ENCODE data around the gene PARS2. TPM values are rescaled to one million over a fixed set of nuclear protein-coding genes. Genes with fewer than 3 reads are reported as not detected.
"Not testable (repeated sequence)": the region's sequence is repeated elsewhere in the genome, so short reads cannot be mapped to it uniquely, and the experiment has no call there.

Gene PARS2
- total RNA-seq, 2 donors from 2014 or later = 12.0 to 12.2 TPM

DNA sequence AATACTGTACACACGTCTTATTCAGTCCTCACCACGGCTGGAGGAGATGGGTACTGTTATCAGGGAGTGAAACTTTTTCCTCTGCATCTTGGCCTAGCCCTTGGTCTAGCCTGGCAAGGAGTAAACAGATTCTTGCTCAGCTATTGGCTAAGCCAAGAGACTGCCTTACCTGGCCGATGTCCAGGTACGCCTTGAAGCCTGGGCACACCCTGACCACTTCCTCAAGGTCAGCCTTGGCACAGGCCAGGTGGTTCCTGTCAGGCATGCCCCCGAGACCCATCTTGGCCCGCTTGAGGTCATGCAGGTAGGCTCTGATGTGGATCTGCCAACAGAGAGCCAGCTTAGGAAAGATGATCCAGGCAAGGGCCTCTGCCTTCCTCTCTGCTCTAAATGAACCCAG, 17.8 kb upstream of the PARS2 start:
- intact Hi-C loops (cut with DNase I) = no loop called here
- TF ChIP-seq, protein P1, sequence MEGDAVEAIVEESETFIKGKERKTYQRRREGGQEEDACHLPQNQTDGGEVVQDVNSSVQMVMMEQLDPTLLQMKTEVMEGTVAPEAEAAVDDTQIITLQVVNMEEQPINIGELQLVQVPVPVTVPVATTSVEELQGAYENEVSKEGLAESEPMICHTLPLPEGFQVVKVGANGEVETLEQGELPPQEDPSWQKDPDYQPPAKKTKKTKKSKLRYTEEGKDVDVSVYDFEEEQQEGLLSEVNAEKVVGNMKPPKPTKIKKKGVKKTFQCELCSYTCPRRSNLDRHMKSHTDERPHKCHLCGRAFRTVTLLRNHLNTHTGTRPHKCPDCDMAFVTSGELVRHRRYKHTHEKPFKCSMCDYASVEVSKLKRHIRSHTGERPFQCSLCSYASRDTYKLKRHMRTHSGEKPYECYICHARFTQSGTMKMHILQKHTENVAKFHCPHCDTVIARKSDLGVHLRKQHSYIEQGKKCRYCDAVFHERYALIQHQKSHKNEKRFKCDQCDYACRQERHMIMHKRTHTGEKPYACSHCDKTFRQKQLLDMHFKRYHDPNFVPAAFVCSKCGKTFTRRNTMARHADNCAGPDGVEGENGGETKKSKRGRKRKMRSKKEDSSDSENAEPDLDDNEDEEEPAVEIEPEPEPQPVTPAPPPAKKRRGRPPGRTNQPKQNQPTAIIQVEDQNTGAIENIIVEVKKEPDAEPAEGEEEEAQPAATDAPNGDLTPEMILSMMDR (IDR thresholded peaks at IDR 0.05) = no peak
- TF ChIP-seq POLR2A (IDR thresholded peaks at IDR 0.05) (no peak), POLR2AphosphoS5 (IDR thresholded peaks at IDR 0.05) (no peak)
- H3K27ac ChIP-seq = no peak overlapping the region

DNA sequence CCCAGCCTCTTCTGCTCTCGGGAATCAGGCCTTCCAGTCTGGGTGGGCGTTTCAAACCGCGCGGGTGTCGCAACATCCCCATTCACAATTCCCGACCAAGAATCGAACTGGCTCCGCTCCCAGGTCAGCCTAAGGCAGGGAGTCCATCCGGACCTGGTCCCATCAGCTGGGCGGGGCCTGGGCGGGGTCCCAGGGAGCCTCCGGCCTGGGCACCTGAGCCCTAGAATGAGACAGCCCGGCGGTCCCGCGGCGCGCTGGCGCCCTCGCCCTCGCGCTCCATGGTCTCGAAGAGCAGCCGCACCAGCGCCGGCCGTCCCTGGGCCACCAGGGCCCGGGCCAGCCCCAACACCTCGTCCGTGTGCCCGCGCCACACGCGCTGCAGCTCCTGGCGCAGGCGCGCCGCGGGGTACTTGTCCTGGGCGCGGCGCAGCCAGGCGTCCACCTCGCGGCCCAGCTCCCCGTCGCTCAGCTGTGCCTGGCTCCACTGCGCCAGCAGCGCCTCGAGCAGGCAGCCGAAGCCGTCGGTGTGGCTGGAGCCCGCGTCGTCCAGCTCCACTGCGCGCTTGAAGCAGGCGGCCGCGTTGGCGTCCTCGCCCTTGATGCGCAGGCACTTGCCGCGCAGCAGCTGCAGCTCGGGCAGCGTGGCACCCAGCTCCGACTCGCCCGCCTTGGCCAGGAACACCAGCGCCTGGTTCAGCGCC, 16.9 kb upstream of the PARS2 start:
- no peaks in the 10 kb centered on the region for H3K4me1 ChIP-seq (replicated peaks)
- no peak overlapping the region for H3K4me3 ChIP-seq
- 42% methylated on average over 57 of the region's 74 CpGs for WGBS
- no peaks in the 10 kb centered on the region for H3K9me3 ChIP-seq
- H3K27ac ChIP-seq = no peak overlapping the region
- no peak for TF ChIP-seq POLR2A (IDR thresholded peaks at IDR 0.05)
- TF ChIP-seq, protein P1 (IDR thresholded peaks at IDR 0.05) = no peak
- no peak for TF ChIP-seq POLR2AphosphoS5 (IDR thresholded peaks at IDR 0.05)
- H3K36me3 ChIP-seq = no peaks in the 10 kb centered on the region
- no peak for DNase-seq (ENCODE audit: low spot score)
- no peaks in the 10 kb centered on the region for H3K27me3 ChIP-seq (replicated peaks; ENCODE audit: insufficient read depth)
- intact Hi-C loops (cut with DNase I) = no loop called here

More for the DNA sequence above, 17.8 kb upstream of the PARS2 start:
- DNase-seq (ENCODE audit: low spot score) = no peak
- H3K9me3 ChIP-seq = no peaks in the 10 kb centered on the region
- no peaks in the 10 kb centered on the region for H3K36me3 ChIP-seq
- no peaks in the 10 kb centered on the region for H3K27me3 ChIP-seq (replicated peaks; ENCODE audit: insufficient read depth)
- H3K4me3 ChIP-seq = no peak overlapping the region
- H3K4me1 ChIP-seq (replicated peaks) = no peaks in the 10 kb centered on the region
- 90% methylated on average over 6 of the region's 6 CpGs for WGBS

DNA sequence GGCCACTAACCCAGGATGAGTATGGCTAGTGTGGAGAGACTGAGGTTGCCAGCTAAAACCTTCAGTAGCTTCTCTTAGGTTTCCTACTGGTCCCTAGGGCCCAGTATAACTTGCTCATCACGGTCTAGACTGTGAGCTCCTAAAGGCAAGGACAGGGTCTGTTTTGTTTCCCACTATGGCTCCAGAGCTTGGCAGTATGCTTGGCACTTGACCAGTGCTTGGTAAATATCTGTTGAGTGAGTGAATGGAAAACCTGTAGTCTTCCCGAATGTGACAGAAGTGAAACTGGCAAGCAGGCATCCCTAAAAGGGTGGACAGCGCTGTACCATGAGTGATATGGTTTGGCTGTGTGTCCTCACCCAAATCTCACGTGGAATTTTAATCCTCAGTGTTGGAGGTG, 13.1 kb upstream of the PARS2 start:
- Histone ChIP-seq H3K4me1 (replicated peaks) (no peaks in the 10 kb centered on the region), H3K36me3 (no peaks in the 10 kb centered on the region), H3K9me3 (no peaks in the 10 kb centered on the region), H3K4me3 (no peak overlapping the region), H3K27me3 (replicated peaks; ENCODE audit: insufficient read depth) (no peaks in the 10 kb centered on the region), H3K27ac (no peak overlapping the region)
- no peak for DNase-seq (ENCODE audit: low spot score)
- 74% methylated on average over 4 of the region's 4 CpGs for WGBS
- TF ChIP-seq POLR2A (IDR thresholded peaks at IDR 0.05) = no peak
- intact Hi-C loops (cut with DNase I) = no loop called here

DNA sequence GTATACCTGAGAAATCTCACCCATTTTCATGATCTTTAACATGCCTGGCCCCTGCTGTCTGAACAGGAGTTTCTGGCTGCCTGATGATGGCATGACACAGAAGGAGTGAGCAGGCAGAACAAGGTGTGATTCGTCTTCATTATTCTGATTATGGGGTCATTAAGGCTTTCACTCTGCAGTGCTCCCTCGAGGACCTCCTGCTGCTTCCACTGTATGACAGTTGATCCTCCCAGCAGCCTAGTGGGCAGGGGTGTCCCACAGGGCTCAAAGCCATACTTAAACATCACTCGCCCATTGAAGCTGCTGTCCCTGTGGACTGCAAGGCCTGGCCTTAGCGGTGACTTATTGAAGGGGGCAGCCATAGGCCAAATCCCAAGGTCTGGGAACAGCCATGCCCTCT, 12.7 kb upstream of the PARS2 start:
- intact Hi-C loops (cut with DNase I) = no loop called here
- H3K9me3 ChIP-seq = no peaks in the 10 kb centered on the region
- no peak overlapping the region for H3K27ac ChIP-seq
- no peak for TF ChIP-seq POLR2A (IDR thresholded peaks at IDR 0.05)
- no peak for TF ChIP-seq POLR2AphosphoS5 (IDR thresholded peaks at IDR 0.05)
- TF ChIP-seq, protein P1 (IDR thresholded peaks at IDR 0.05) = no peak
- no peaks in the 10 kb centered on the region for H3K27me3 ChIP-seq (replicated peaks; ENCODE audit: insufficient read depth)
- no peaks in the 10 kb centered on the region for H3K4me1 ChIP-seq (replicated peaks)
- 86% methylated on average over 4 of the region's 4 CpGs for WGBS
- no peaks in the 10 kb centered on the region for H3K36me3 ChIP-seq
- no peak overlapping the region for H3K4me3 ChIP-seq
- DNase-seq (ENCODE audit: low spot score) = no peak

DNA sequence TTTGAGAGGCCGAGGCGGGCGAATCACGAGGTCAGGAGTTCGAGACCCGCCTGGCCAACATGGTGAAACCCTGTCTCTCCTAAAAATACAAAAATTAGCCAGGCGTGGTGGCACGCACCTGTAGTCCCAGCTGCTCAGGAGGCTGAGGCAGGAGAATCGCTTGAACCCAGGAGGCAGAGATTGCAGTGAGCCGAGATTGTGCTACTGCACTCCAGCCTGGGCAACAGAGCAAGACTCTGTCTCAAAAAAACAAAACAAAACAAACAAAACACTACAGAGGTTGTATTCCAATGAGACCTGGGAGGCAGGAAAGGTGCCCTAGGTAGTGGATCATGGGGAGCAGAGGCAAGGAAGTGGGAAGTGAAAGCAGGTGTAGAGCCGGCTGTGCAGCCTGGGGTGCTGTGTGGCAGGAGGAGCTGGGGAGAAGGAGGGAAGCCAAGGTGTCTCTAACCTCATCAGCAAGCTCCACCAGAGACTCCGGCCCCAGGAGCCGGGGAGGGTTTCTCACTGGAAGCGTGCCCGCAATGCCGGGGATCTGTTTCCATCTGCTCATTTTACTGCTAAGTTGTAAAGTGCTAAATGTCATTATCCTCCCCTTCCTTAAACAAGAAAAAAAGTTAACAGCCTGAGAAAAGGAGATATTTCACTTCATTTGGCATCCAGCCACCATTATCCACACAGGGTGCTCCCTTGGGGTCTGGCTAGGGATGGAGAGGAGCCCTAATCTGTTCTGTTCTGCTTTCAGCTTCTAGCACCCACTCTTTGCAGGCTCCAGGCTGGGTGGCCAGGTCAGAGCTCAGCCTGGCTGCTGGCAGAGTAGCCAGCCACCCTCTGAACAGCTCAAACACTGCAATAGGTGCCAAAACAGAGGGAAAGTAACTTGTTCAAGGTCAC, 11.8 kb upstream of the PARS2 start:
- H3K4me3 ChIP-seq; H3K27ac ChIP-seq; H3K4me1 ChIP-seq (replicated peaks); H3K9me3 ChIP-seq; DNase-seq (ENCODE audit: low spot score); intact Hi-C loops (cut with DNase I); H3K36me3 ChIP-seq; H3K27me3 ChIP-seq (replicated peaks; ENCODE audit: insufficient read depth): not testable (repeated sequence)
- 59% methylated on average over 16 of the region's 16 CpGs for WGBS

Measured in prostate gland (tissue), 2 donors.